ENCODE measurements around the gene ATP2B1.
A peak's percentile ranks its signal among the peaks of the same experiment; 100 is the strongest.
"Not testable (repeated sequence)": the region's sequence is repeated elsewhere in the genome, so short reads cannot be mapped to it uniquely, and the experiment has no call there.

The ATP2B1 gene

GRCh38 chr12:89708565-89709156 lies at the start of gene ATP2B1:
Gene ATP2B1, minus strand, starts transcription at chr12:89708838. Its CDS starts 52,952 bp downstream, at chr12:89655886.
- H3K27me3 Mint-ChIP-seq: no peaks in the 10 kb centered on the region
- H3K27ac Mint-ChIP-seq: peak within 1 kb of the TSS; percentile 98
- ATAC-seq (replicated peaks): peak; percentile 69 to 72
- peaks cover 12 to 28% of the 10 kb centered on the region in 2 donors for H3K4me1 Mint-ChIP-seq
- H3K36me3 Mint-ChIP-seq: peaks cover 15 to 34% of the 10 kb centered on the region in 2 donors
- H3K9me3 Mint-ChIP-seq: peaks cover 0 to 3% of the 10 kb centered on the region in 2 donors
- peak within 1 kb of the TSS; percentile 91 for H3K4me3 Mint-ChIP-seq
- DNase-seq: peak; percentile 89

- peaks cover 28 to 50% of the 10 kb centered on the region in 2 donors for H3K4me1 Mint-ChIP-seq
Measured at GRCh38 chr12:89757987-89758386, 49.3 kb upstream of the ATP2B1 start.

GRCh38 chr12:89756585-89757398 lies 48.2 kb upstream of the ATP2B1 start:
- Mint-ChIP-seq H3K4me1 (peaks cover 32 to 56% of the 10 kb centered on the region in 2 donors), H3K27me3 (no peaks in the 10 kb centered on the region), H3K9me3 (peaks cover 8 to 11% of the 10 kb centered on the region in 2 donors), H3K27ac (peak overlapping the region; percentile 87), H3K36me3 (peaks cover 6 to 10% of the 10 kb centered on the region in 2 donors), H3K4me3 (peak overlapping the region; percentile 29 to 51)
- peak; percentile 91 to 93 for ATAC-seq (replicated peaks)
- DNase-seq: peak; percentile 41

More at GRCh38 chr12:89757987-89758386, 49.3 kb upstream of the ATP2B1 start:
- H3K4me3 Mint-ChIP-seq; H3K27ac Mint-ChIP-seq; DNase-seq; ATAC-seq (replicated peaks); H3K36me3 Mint-ChIP-seq; H3K27me3 Mint-ChIP-seq: not testable (repeated sequence)
- peaks cover 8 to 11% of the 10 kb centered on the region in 2 donors for H3K9me3 Mint-ChIP-seq

- DNase-seq: no peak
- Mint-ChIP-seq H3K4me3 (peak overlapping the region; percentile 29 to 51), H3K9me3 (peaks cover 8 to 11% of the 10 kb centered on the region in 2 donors), H3K4me1 (peaks cover 33 to 58% of the 10 kb centered on the region in 2 donors), H3K36me3 (peaks cover 6 to 10% of the 10 kb centered on the region in 2 donors), H3K27me3 (no peaks in the 10 kb centered on the region), H3K27ac (peak overlapping the region; percentile 87)
- ATAC-seq (replicated peaks): peak; percentile 22 to 28
Measured at GRCh38 chr12:89756194-89756584, 47.6 kb upstream of the ATP2B1 start.

GRCh38 chr12:89753997-89754396 lies 45.4 kb upstream of the ATP2B1 start:
- Mint-ChIP-seq H3K4me3 (no peak overlapping the region), H3K4me1 (peaks cover 31 to 46% of the 10 kb centered on the region in 2 donors), H3K27ac (no peak overlapping the region), H3K36me3 (peaks cover 6 to 10% of the 10 kb centered on the region in 2 donors), H3K9me3 (peaks cover 7 to 8% of the 10 kb centered on the region in 2 donors), H3K27me3 (no peaks in the 10 kb centered on the region)
- DNase-seq (no peak), ATAC-seq (replicated peaks) (no peak)

GRCh38 chr12:89752341-89752740 lies 43.7 kb upstream of the ATP2B1 start:
- Mint-ChIP-seq H3K9me3 (peaks cover 7 to 8% of the 10 kb centered on the region in 2 donors), H3K27ac (peak overlapping the region; percentile 4), H3K36me3 (peaks cover 6 to 10% of the 10 kb centered on the region in 2 donors), H3K4me1 (peaks cover 28 to 45% of the 10 kb centered on the region in 2 donors), H3K4me3 (peak overlapping the region in 1 of 2 donors; percentile 56), H3K27me3 (no peaks in the 10 kb centered on the region)
- DNase-seq: peak; percentile 21
- ATAC-seq (replicated peaks): peak; percentile 71 to 81

GRCh38 chr12:89750389-89751351 lies 42.0 kb upstream of the ATP2B1 start:
- Mint-ChIP-seq H3K27me3 (no peaks in the 10 kb centered on the region), H3K4me1 (peaks cover 13 to 30% of the 10 kb centered on the region in 2 donors), H3K36me3 (peaks cover 0 to 4% of the 10 kb centered on the region in 2 donors), H3K27ac (no peak overlapping the region), H3K9me3 (no peaks in the 10 kb centered on the region), H3K4me3 (no peak overlapping the region)
- ATAC-seq (replicated peaks): no peak
- no peak for DNase-seq

- H3K4me3 Mint-ChIP-seq: no peak overlapping the region
- ATAC-seq (replicated peaks): no peak
Measured at GRCh38 chr12:89748791-89749190, 40.2 kb upstream of the ATP2B1 start.

GRCh38 chr12:89745286-89745685 lies 36.6 kb upstream of the ATP2B1 start:
- H3K36me3 Mint-ChIP-seq: peaks cover 16 to 17% of the 10 kb centered on the region in 2 donors
- H3K4me1 Mint-ChIP-seq: peaks cover 18 to 24% of the 10 kb centered on the region in 2 donors
- no peak overlapping the region for H3K27ac Mint-ChIP-seq
- ATAC-seq (replicated peaks) (no peak), DNase-seq (no peak)
- H3K4me3 Mint-ChIP-seq: no peak overlapping the region
- H3K27me3 Mint-ChIP-seq: no peaks in the 10 kb centered on the region
- H3K9me3 Mint-ChIP-seq: peaks cover 11 to 15% of the 10 kb centered on the region in 2 donors

More at GRCh38 chr12:89748791-89749190, 40.2 kb upstream of the ATP2B1 start:
- Mint-ChIP-seq H3K9me3 (no peaks in the 10 kb centered on the region), H3K36me3 (no peaks in the 10 kb centered on the region), H3K27me3 (no peaks in the 10 kb centered on the region), H3K4me1 (peaks cover 17 to 30% of the 10 kb centered on the region in 2 donors), H3K27ac (no peak overlapping the region)
- no peak for DNase-seq

- H3K36me3 Mint-ChIP-seq: peaks cover 30 to 32% of the 10 kb centered on the region in 2 donors
- H3K4me3 Mint-ChIP-seq: peak overlapping the region; percentile 54 to 74
- H3K27me3 Mint-ChIP-seq: no peaks in the 10 kb centered on the region
- ATAC-seq (replicated peaks) (peak; percentile 60), DNase-seq (no peak)
- H3K4me1 Mint-ChIP-seq: peaks cover 16 to 24% of the 10 kb centered on the region in 2 donors
- peaks cover 23 to 26% of the 10 kb centered on the region in 2 donors for H3K9me3 Mint-ChIP-seq
- H3K27ac Mint-ChIP-seq: peak overlapping the region; percentile 48
Measured at GRCh38 chr12:89742337-89743022, 33.8 kb upstream of the ATP2B1 start.

GRCh38 chr12:89740943-89741342 lies 32.3 kb upstream of the ATP2B1 start:
- DNase-seq (no peak), ATAC-seq (replicated peaks) (no peak)
- Mint-ChIP-seq H3K27ac (no peak overlapping the region), H3K4me1 (peaks cover 16 to 24% of the 10 kb centered on the region in 2 donors), H3K27me3 (no peaks in the 10 kb centered on the region), H3K4me3 (no peak overlapping the region), H3K36me3 (peaks cover 32 to 33% of the 10 kb centered on the region in 2 donors), H3K9me3 (peaks cover 23 to 26% of the 10 kb centered on the region in 2 donors)

GRCh38 chr12:89736995-89737394 lies 28.4 kb upstream of the ATP2B1 start:
- no peak for ATAC-seq (replicated peaks)
- H3K9me3 Mint-ChIP-seq: peaks cover 17 to 23% of the 10 kb centered on the region in 2 donors
- no peak for DNase-seq

GRCh38 chr12:89733579-89734201 lies 25.1 kb upstream of the ATP2B1 start:
- Mint-ChIP-seq H3K27ac (no peak overlapping the region), H3K36me3 (peaks cover 15 to 17% of the 10 kb centered on the region in 2 donors), H3K27me3 (no peaks in the 10 kb centered on the region), H3K4me1 (peaks cover 4 to 25% of the 10 kb centered on the region in 2 donors), H3K4me3 (no peak overlapping the region), H3K9me3 (peaks cover 0 to 13% of the 10 kb centered on the region in 2 donors)
- ATAC-seq (replicated peaks): no peak
- no peak for DNase-seq

More at GRCh38 chr12:89736995-89737394, 28.4 kb upstream of the ATP2B1 start:
- Mint-ChIP-seq H3K27ac (no peak overlapping the region), H3K4me3 (no peak overlapping the region), H3K4me1 (peaks cover 3 to 16% of the 10 kb centered on the region in 2 donors), H3K36me3 (peaks cover 35 to 37% of the 10 kb centered on the region in 2 donors), H3K27me3 (no peaks in the 10 kb centered on the region)
